HG03442 (cell line): ENCODE data around the gene C3orf70.

Experiments
- ATAC-seq: cut with Tn5 transposase; IDR thresholded peaks from one replicate; pipeline ENCODE4 v1.9.1; 2021; ENCODE audit warnings: mild to moderate bottlenecking, moderate library complexity; ENCODE audit not compliant: unreplicated experiment

The C3orf70 gene, protein sequence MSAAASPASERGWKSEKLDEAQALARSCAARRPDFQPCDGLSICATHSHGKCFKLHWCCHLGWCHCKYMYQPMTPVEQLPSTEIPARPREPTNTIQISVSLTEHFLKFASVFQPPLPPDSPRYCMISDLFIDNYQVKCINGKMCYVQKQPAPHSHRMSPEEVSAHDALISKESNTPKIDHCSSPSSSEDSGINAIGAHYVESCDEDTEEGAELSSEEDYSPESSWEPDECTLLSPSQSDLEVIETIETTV

DNA sequence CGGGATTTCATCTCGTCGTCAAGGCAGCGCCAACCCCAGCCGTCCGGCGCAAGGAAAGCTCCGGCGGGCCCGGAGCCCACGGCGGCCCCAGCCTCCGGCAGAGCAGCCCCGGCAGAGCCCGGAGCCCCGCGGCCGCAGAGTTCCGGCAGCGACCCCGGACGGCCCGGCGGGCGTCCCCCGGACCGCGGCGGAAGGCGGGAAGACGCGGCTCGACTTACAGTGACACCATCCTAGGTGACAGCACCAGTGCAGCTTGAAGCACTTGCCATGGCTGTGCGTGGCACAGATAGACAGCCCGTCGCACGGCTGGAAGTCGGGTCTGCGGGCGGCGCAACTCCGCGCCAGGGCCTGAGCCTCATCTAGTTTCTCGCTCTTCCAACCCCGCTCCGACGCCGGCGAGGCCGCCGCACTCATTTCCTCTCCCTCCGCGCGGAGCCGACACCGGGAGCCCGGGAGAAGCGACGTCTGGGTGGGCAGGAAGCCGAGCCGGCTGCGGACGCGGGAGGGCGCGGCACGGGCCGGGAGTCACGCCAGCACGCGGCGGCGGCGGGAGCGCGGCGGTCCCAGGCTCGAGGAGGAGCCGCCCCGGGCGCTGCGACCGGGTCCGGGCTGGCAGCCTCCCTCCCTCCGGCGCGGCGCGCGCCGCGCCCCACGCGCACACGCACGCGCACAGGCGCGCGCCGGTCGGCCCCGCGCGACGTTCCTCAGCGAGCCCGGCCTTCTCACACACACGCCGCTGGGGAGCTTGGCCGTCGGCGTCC, at the start of gene C3orf70:
C3orf70 (minus strand) TSS at position 651 of the 761 bp plus-strand sequence; CDS start at position 414, 237 bp downstream.
- ATAC-seq = peak; percentile 43

DNA sequence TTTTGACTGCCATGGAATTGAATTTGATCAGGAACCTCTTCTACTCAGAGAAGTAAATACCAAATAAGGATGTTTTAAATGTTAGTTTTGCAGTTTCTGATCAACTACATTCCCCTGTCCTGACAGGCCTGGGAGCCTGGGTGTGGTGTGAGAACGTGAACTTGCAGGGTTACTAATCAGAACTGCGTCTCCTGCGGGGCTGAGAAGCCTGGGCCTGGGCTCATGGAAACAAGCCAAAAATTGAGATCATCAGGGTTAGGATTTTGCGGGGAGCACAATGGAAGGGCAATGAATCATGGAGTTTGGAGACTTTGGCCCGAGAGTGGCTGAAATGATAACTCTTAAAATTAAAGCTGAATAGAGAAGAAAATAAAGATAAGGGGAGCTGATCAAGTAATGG, 47.8 kb upstream of the C3orf70 start:
- no peak for ATAC-seq

DNA sequence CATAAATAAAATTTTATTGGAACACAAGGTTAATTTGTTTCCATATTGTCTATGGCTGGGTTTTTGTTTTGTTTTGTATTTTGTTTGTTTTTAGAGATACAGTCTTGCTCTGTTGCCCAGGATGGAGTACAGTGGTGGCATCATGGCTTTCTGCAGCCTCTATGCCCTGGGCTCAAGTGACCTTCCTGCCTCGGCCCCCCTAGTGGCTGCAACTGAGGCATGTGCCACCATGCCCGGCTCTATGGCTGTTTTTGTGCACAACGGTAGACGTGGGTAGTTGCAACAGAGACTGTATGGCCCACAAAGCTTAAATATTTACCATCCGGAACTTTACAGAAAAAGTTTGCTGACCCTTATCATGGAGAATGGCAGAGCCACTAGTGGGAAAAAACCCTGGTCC, 46.8 kb upstream of the C3orf70 start:
- no peak for ATAC-seq

DNA sequence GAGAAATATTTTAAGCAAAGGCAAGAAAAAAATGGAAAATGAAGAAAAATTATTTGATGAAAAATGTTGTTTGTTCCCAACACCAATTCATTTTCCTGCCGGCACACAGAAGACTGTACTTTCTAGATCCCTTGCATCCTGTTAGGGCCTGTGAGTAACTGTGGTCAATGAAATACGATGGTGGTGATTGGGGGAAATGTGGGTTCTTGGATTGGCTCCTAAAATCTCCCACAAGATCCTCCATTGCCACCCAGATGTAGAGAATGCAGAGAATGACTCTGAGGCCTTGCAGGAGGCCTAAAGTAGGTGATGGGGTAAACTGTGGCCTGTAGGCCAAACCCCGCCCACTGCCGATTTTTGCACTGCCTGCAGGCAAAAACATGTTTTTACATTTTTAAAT, 46.3 kb upstream of the C3orf70 start:
- no peak for ATAC-seq

DNA sequence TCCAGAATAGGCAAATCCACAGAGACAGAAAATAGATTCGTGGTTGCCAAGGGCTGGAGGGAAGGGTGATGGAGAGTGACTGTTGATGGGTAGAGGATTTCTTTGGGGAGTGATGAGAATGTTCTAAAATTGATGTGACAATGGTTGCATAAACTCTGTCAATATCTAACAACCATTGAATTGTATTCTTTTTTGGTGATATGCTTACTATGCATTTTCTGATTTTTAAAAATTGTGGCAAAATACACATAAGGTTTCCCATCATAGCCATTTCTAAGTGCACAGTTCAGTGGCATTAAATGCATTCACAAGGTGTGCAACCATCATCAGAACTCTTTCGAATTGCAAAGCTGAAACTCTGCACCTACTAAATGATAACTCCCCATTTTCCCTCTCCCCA, 44.2 kb upstream of the C3orf70 start:
- ATAC-seq = no peak

DNA sequence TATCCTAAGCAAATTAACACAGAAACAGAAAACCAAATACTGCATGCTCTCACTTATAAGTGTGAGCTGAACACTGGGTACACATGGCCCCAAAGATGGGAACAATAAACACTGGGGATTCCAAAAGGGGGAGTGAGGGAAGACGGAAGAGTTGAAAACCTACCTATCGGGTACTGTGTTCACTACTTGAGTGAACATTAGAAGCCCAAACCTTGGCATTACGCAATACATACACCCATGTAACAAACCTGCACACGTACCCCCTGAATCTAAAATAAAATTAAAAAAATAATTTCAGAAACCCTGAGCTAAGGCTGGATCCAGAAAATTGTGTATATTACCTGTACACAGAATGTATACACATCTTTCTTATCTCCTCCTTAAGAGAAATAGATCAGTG, 42.8 kb upstream of the C3orf70 start:
- no peak for ATAC-seq

DNA sequence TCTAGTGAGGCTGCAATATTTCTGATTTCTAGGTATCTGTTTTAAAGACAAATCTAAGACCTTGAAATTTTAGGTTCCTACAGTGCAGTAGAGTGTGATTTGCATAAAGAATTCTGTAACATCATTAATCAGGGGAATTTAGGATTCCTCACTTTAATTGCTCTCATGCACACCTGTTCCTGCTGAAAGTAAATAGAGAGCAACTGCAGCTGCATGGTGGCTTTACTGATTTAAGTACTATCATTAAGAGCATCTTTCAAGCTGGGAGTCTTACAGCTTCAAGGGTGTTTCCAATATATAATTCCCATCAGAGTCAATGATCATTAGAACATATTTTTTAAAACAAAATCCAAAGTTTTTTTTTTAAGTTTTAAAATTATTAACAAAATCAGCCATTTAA, 36.0 kb upstream of the C3orf70 start:
- no peak for ATAC-seq

DNA sequence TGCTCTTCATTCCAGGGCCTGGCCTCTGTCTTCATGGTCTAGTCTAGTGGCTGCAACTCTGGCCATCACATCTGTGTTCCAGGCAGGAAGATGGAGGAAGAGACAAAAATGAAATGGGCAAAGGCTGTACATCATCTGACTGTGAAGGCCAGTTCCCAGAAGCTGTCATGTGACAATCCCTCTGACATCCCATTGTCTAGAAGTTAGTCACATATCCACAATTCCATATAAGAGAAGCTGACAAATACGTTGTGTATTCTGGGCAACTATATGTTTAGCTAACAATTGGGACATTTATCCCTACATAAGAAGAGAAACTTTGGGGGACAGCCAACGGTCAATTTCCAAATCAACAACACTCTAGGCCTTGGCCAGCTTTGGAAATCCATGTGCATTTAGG, 34.5 kb upstream of the C3orf70 start:
- ATAC-seq = no peak

DNA sequence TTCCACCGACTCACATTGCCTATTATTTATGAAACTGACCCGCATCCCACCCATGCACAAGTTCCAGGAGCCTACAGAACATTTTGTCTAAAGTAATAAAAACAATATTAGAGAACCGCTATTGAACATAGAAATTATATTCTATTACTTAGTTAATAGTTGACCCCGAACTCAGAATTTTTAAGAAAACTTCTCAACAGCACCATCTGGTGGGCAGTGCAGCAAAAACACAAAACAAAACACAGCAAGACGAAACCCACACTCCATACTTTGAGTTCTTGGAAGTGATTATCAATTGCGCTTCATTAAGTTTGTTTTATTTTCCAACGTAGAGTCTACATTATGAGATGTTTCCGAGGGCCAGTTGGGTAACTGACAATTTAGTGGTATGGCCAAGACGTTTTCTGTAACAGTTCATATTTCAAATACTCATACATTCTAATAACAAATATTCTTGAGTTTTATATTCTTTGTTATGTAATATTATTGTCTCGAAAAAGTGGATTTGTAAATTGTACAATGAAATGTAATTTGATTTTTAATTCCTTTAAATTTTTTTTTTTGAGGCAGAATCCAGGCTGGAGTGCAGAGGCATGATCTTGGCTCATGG, 24.0 kb upstream of the C3orf70 start:
- no peak for ATAC-seq

DNA sequence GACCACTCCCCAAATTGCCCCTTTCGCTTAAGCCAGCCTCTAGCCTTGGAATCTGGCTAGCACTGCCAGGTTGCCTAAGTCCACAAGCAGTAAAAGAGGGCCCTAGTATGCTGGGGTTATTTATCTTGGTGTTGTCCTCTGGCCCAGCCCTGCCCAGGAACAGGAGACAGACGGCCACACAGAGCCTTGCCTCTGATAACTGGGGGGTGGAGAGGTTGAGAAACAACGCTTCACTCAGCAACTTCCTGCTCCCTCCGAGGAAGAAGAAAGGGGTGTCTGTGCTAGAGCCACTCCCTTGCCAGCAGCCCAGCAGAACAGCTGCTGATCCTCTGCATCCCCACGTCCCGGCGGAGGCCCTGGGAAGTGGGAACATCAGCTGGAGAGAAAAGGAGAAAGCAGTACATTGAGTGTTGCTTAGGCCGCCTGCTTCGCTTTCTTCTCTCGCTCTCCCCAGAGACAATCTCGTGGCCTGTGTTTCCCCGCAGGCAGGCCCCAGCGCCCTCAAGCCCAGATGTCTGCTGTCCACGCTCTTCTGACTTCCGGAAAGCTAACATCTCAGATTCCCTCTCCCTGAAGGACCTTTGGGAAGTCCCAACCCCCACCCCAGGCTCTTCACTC, 22.6 kb upstream of the C3orf70 start:
- ATAC-seq = peak; percentile 85

DNA sequence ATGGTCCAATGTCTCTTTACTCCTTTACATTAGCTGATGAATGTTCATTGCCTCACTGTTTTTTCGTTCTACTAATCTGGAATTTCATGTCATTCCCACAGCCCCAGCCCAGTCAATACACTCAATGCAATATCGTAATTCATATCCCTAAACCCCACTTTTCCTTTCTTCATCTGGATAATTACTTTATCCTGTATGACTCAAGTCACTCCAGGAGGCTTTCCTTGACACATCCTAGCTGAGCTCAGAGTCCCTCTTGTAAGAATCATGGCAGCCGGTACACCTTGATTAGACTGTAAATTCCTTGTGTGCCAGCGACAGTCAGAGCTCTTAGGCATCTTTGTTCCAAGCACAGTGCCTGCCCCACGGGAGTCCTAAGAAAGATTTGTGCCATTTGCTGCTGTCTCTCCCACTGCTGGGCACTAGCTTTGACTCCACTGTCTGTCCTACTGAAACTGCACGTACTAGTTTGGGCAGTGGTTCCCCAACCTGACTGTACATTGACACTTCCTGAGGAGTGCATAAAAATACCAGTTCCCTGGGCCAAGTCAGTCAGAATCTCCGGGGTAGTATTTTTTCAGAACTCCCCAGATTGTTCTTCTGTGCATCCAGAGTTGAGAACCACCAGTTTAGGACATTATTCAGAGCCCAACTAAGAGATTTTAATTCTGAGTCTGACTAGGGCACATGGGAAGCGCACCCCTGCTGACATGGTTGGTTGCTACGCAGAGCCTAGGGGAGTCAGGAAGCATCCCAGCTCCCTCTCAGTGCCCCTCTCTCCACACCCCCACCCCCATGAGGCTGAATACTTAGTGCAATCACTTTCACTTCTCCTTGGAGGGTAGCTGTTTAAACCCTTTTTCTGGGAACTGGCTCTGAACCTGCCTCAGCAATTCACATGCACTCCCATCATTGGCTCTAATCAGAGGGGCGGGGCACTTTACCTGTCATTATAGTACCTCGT, 19.5 kb upstream of the C3orf70 start:
- ATAC-seq = no peak

DNA sequence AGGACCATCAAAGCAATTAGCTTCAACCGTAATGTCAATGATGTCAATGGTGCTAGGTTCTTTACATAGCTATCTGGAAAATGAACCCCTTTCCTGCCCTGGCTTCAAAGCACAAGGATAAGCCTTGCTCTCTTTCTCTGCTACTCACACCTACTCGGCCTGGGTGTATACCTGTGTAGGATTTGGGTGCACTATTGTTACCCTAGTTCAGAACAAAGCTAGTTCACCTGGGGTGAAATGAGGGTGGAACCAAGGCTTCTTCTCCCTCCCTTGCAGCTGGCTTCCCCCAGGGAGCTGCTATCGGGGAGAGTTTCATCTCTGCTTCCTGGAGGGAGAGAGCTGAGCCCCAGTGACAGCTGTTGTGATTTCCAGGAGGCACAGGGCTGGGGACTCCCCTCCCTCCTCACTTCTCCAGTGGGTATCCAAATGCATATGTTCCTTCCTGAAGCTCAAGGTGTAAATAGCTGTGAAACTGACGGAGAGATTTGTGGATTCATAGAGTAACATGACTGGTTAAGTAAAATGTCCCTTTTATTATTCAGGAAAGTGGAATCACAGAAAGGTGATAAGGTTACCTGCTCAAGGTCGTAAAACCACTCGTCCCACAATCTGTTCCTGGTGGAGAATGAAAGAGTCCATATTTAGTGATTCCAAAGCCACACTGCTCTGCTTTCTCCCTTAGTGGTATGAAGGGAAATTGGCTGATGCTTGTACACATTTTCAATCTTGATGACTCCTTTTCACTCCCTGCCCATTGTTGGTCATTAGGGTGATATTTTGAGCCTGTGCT, 11.8 kb upstream of the C3orf70 start:
- no peak for ATAC-seq

DNA sequence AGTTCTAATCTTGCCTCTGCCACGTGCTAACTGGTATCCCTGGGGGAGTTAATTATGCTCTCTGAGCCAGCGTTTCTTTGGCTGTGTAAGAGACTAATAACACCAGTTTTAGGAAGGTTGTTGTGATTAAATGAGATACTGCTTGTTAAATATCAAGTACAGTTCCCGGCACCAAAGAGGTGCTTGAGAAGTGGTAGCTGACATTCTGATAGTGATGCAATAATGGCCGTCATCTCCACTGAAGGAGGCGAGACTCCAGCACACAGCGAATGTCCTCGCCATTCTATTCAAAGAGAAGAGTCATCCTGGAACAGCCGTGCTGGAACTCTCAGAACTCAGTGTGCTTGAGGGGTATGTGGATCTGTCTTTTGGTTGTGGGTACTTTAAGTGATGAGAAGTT, 9.8 kb upstream of the C3orf70 start:
- ATAC-seq = no peak

DNA sequence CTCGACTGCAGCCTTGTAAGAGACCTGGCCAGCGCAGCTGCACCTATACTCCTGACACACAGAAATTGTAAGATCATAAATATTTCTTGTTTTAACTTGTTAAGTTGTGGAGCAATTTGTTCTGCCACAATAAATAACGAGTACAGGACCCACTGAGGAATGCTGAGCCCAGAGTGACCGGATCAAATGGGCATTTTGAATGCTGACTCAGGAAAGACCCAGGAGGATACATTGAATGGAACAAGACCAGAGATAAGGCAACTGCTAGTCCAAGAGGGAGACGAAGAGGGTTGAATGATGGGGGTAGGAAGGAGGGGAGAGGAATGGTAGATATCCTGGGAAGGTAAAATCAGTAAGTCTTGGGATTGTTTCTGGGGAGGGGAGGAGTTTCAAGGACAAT, 8.9 kb upstream of the C3orf70 start:
- ATAC-seq = no peak

DNA sequence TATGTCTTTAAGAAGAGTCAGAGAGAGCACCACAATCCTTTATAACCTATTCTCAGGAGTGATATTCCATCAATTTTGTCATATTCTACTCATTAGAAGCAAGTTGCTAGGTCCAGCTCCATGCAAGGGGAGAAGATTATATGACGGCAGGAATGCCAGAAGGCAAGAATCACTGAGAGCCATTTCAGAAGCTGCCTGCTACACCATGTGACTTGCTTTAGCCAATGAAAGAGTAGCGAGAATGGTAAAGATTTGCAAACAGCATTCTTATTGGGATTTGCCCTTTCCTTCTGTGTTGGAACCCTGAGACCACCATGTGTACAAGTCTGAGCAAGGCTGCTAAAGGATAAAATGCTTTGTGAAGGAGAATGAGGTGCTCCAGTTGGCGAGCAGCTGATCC, 4.5 kb upstream of the C3orf70 start:
- no peak for ATAC-seq

DNA sequence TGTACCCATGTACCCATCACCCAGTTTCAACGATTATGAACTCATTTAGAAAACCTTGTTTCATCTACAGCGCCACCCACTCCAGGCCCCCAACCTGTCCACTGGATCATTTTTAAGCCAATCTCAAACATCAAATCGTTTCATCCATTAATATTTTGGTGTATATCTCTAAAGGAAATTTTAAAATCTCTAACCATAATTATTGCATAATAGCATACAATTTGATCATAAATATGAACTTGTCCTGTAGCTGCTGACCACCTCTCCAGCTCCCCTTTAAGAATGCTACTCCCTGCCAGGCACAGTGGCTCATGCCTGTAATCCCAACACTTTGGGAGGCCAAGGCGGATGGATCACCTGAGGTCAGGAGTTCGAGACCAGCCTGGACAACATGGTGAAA, 2.8 kb upstream of the C3orf70 start:
- ATAC-seq = no peak

DNA sequence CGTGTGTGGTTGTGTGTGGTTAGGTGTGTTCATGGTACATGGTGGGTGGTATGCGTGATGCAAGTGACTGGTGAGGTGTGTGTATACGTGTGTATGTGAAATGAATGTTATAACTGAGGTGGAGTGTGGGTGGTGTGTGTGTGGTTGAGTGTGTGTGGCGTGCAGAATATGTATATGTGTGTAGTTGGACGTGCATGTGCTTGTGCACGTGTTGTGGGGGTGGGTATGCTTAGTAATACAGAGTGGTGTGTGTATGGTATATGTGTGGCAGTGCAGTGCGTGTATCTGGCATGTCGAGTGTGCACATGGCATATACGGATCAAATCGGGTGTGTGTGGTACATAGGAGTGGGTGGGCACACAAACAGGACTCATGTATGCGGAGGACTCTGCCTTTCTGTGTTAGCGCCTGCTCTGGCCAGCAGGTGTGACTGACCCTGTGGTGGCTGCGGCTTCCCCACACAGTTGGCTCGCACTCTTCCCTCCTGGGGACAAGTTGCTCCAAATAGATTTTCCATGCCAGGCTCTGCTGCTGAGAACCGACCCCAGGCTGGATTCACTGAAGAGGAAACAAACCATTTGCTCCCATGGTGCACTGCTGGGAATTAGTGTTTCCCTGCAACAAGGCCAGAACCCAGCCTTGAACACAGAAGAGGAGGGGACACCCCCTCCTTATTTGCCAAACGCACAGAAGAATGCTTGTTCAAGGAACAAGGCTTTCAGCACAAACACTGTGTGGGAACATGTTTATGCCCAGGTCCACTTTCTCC, 1.2 kb upstream of the C3orf70 start:
- no peak for ATAC-seq

DNA sequence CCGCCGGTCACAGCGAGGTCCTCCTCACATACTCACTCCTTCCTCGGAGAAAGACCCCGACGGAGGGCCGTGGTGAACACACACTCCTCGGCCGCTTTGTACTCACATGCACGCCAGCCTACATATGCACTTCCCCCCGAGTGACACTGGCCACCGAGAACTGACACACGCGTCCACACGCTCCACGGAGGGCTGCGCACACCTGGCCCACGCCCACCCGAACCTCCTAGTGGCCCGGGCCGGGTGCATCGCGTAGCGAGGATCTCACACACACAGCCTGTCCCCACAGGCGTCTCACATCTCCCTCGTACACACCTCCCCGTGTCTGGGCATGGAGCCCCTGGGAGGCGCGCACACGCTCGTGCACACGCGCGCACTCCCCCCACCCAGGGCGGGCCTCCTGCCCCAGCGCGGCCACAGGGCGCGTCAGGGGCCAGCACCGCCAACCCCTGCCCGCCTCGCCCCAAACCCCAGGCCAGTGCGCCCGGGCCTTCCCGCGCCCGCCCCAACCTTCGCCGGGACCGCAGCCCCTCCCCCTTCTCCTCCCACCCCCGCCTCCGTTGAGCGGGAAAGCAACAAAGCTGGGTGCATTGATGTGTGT, 411 bp upstream of the C3orf70 start:
- ATAC-seq = peak; percentile 21

DNA sequence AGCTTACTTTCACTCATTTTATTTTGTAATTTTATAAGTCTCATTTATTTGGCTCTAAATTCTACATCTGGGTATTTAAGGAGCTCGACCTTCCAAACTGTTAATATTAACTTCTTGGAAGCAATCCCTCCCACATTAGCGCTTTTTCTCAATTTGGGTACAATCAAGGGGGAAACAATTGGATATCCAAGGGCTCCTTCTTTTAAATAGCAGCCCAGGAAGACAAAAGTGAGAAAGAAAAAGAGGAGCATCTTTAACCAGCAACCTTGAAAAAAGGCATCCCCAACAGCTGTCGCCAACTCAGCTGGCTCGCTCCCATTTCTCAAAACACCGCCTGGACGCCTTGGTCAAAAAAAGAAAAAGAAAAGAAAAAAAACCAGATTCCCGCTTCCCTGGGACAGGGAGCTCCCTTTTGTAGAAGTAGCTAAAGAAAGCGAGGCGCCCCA, 873 bp downstream of the C3orf70 start:
- no peak for ATAC-seq
